KMS-11 (cell line): Measurements from ENCODE around the gene CSNK1A1.
"Not testable (repeated sequence)": the region's sequence is repeated elsewhere in the genome, so short reads cannot be mapped to it uniquely, and the experiment has no call there.

Experiments used
- H2AFZ ChIP-seq: fragments of 200-600 bp; sonication (generic); 2 replicates; pipeline ENCODE4 v1.6.1; 2016; ENCODE audit warnings: antibody characterized with exemption, mixed run types, low read depth
- H3K27ac ChIP-seq: fragments of 200-600 bp; sonication (generic); 2 replicates; pipeline ENCODE4 v1.6.1; 2016; ENCODE audit warnings: mild to moderate bottlenecking, mixed run types
- H3K27me3 ChIP-seq: fragments of 200-600 bp; sonication (generic); 2 replicates; pipeline ENCODE4 v1.6.1; 2017; ENCODE audit warnings: mild to moderate bottlenecking, low read depth, mixed run types, moderate library complexity; ENCODE audit not compliant: insufficient read depth
- H3K36me3 ChIP-seq: fragments of 200-600 bp; sonication (generic); 2 replicates; pipeline ENCODE4 v1.6.1; 2017; ENCODE audit warnings: mild to moderate bottlenecking, mixed run types; ENCODE audit not compliant: insufficient read depth
- H3K4me1 ChIP-seq: fragments of 200-600 bp; sonication (generic); 2 replicates; pipeline ENCODE4 v1.6.1; 2016; ENCODE audit warnings: mild to moderate bottlenecking, low read depth, mixed run types; ENCODE audit not compliant: poor library complexity, severe bottlenecking
- H3K4me2 ChIP-seq: fragments of 200-600 bp; sonication (generic); 2 replicates; pipeline ENCODE4 v1.7.0; 2016; ENCODE audit warnings: mild to moderate bottlenecking, mixed run types
- H3K4me3 ChIP-seq: fragments of 200-600 bp; sonication (generic); IDR thresholded peaks from 2 replicates; pipeline ENCODE4 v1.6.1; 2017; ENCODE audit warnings: low read depth, low read length, mixed read lengths; ENCODE audit not compliant: insufficient read depth
- H3K79me2 ChIP-seq: fragments of 200-600 bp; sonication (generic); 2 replicates; pipeline ENCODE4 v1.6.1; 2016; ENCODE audit warnings: low read depth, mixed run types; ENCODE audit not compliant: insufficient read depth
- H3K9ac ChIP-seq: fragments of 200-600 bp; sonication (generic); 2 replicates; pipeline ENCODE4 v1.6.1; 2016; ENCODE audit warnings: mild to moderate bottlenecking, mixed run types
- H4K20me1 ChIP-seq: fragments of 200-600 bp; sonication (generic); 2 replicates; pipeline ENCODE4 v1.6.1; 2016; ENCODE audit warnings: mild to moderate bottlenecking, mixed run types; ENCODE audit not compliant: insufficient read depth
- TF ChIP-seq, protein P1 (sequence below): fragments of 200-600 bp; sonication (generic); conservative IDR thresholded peaks from 2 replicates; pipeline ENCODE4 v1.6.1; 2017; ENCODE audit warnings: low read depth, mild to moderate bottlenecking, antibody characterized with exemption, low read length, moderate library complexity, mixed read lengths

Gene CSNK1A1

DNA sequence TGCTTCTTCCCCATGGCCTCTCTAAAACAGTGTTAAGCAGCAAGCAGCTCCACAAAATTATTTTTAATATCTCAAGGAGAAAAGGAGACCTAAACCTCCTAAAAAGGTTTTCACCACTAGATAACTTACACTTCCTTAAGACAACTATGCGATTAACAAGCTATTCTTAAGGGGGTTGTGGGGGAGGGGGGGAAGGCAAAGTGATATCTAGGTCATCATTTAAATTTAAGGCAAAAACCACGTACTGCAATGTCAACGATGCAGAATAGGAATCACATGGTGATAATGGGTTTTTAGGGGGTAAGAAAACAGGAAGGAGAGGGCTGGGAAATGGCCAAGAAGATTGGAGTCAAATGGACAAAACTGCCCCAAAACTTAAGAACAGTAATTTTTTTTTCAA is 32.6 kb downstream of the CSNK1A1 start:
- Histone ChIP-seq H3K9ac (no peak overlapping the region), H3K79me2 (peaks cover 83% of the 10 kb centered on the region; the same call in 1 of the 2 replicates), H3K36me3 (no peaks in the 10 kb centered on the region), H4K20me1 (peaks cover 6% of the 10 kb centered on the region; the same call in 1 of the 2 replicates), H3K27ac (no peak overlapping the region), H3K4me2 (no peak overlapping the region), H3K4me3 (no peak overlapping the region), H3K27me3 (no peaks in the 10 kb centered on the region), H2AFZ (no peak overlapping the region), H3K4me1 (peaks cover 15% of the 10 kb centered on the region)
- TF ChIP-seq, protein P1, sequence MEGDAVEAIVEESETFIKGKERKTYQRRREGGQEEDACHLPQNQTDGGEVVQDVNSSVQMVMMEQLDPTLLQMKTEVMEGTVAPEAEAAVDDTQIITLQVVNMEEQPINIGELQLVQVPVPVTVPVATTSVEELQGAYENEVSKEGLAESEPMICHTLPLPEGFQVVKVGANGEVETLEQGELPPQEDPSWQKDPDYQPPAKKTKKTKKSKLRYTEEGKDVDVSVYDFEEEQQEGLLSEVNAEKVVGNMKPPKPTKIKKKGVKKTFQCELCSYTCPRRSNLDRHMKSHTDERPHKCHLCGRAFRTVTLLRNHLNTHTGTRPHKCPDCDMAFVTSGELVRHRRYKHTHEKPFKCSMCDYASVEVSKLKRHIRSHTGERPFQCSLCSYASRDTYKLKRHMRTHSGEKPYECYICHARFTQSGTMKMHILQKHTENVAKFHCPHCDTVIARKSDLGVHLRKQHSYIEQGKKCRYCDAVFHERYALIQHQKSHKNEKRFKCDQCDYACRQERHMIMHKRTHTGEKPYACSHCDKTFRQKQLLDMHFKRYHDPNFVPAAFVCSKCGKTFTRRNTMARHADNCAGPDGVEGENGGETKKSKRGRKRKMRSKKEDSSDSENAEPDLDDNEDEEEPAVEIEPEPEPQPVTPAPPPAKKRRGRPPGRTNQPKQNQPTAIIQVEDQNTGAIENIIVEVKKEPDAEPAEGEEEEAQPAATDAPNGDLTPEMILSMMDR, result no peak

DNA sequence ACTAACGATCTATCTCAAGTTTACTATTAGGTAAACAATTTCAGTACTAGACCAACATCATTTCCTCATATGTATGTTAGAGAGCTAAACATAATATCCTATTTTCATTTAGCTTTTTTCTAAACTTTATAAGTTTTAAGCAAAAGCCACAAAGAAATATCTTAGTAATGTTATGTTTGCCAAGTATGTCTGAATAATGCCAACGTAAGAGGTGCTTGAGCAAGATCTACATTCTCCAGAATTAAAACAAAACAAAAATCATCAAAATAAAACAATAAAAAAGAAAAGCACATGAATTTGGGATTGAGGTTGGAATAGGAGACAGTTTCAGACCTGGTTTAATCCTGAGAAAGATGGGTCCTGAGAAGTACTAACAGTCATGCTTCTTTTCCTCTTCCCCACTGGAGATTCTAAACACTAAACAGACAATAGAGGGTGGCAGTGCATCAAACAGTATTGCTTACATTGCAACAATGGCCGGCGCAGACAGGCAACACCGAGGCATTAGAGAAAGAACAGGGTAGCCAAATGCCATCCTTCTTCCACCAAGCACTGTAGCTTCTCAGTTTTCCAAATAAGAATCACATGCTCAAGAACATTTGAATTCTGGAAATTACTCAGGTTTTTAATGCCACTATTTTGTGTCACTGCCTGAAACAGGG is 33.6 kb downstream of the CSNK1A1 start:
- Histone ChIP-seq H3K4me2 (no peak overlapping the region), H3K9ac (no peak overlapping the region), H3K79me2 (peaks cover 72% of the 10 kb centered on the region; the same call in 1 of the 2 replicates), H3K36me3 (no peaks in the 10 kb centered on the region), H3K27ac (no peak overlapping the region), H3K27me3 (no peaks in the 10 kb centered on the region), H3K4me3 (no peak overlapping the region), H2AFZ (no peak overlapping the region), H3K4me1 (peaks cover 15% of the 10 kb centered on the region), H4K20me1 (peaks cover 6% of the 10 kb centered on the region; the same call in 1 of the 2 replicates)
- TF ChIP-seq, protein P1, result no peak

DNA sequence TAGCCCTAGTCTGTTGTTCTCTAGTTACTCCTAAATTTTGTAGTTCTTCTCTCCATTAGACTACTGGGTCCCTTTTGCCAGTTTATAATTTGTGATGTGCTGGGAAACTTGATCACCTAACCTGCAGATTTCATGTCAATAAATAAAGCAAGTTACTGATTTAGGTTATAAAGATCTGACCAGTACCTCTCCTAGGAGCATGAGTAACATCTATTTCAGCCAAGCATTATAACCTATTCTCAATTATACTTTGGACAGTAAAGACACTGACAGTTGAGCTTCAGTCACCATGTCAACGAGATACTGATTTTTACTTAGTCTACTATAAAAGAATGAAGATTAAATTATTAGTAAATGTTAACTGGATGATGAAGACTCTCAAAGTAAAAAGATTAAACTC is 36.7 kb downstream of the CSNK1A1 start:
- peaks cover 46% of the 10 kb centered on the region; the same call in 1 of the 2 replicates for H3K79me2 ChIP-seq

DNA sequence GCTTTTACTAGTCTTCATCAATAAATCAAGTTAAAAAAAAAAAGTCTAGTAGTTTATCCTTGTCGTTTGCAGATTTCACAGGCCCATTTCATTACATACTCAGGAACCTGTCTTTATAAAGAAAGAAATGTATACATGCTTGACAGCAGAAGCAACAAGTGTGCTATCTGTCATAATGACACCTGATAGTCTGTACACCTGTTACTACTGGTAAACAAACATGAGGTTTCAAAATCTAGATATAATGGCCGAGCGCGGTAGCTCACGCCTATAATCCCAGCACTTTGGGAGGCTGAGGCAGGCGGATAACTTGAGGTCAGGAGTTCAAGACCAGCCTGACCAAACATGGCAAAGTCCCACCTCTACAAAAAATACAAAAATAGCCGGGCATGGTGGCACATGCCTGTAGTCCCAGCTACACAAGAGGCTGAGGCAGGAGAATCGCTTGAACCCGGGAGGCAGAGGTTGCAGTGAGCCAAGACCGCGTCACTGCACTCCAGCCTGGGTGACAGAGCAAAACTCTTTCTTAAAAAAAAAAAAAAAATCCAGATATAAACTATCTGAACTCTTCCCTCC is 37.8 kb downstream of the CSNK1A1 start:
- not testable (repeated sequence) for H3K27me3 ChIP-seq, H3K4me3 ChIP-seq, H3K36me3 ChIP-seq, H4K20me1 ChIP-seq, H2AFZ ChIP-seq, H3K4me1 ChIP-seq, H3K4me2 ChIP-seq, H3K9ac ChIP-seq, H3K27ac ChIP-seq
- peaks cover 36% of the 10 kb centered on the region; the same call in 1 of the 2 replicates for H3K79me2 ChIP-seq

More for the DNA sequence above, 36.7 kb downstream of the CSNK1A1 start:
- Histone ChIP-seq H3K27ac (no peak overlapping the region), H3K4me1 (peaks cover 5% of the 10 kb centered on the region), H3K36me3 (no peaks in the 10 kb centered on the region), H3K4me3 (no peak overlapping the region), H2AFZ (no peak overlapping the region), H3K27me3 (no peaks in the 10 kb centered on the region), H3K4me2 (no peak overlapping the region), H3K9ac (no peak overlapping the region), H4K20me1 (peaks cover 6% of the 10 kb centered on the region; the same call in 1 of the 2 replicates)
- TF ChIP-seq, protein P1, result no peak

DNA sequence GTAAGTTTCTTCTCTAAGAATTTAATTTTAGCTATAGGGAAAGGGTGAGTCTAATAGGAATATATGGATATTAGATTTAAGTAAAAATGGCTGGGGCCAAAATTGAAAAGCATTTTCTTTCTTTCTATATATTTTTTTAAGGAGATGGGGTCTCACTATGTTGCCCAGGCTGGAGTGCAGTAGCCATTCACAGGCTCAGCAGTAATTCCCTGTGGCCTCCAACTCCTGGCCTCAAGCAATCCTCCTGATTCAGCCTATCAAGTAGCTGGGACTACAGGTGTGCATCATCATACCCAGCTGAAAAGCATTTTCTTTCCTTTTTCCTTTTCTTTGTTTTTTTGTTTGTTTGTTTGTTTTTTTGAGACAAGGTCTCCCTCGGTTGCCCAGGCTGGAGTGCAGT is 41.1 kb downstream of the CSNK1A1 start:
- no peak overlapping the region for H3K9ac ChIP-seq
- no peaks in the 10 kb centered on the region for H4K20me1 ChIP-seq
- H3K36me3 ChIP-seq, result 0 out of 2 replicates have a peak, but pooled peaks cover 3% of the 10 kb centered on the region
- no peaks in the 10 kb centered on the region for H3K4me1 ChIP-seq
- H3K4me3 ChIP-seq, result no peak overlapping the region
- H3K4me2 ChIP-seq, result no peak overlapping the region
- no peak overlapping the region for H3K27ac ChIP-seq
- TF ChIP-seq, protein P1, result no peak
- no peak overlapping the region for H2AFZ ChIP-seq
- no peaks in the 10 kb centered on the region for H3K27me3 ChIP-seq
- H3K79me2 ChIP-seq, result peaks cover 9% of the 10 kb centered on the region; the same call in 1 of the 2 replicates
